T-helper 2 cell treated with Interferon-gamma antibody and Interleukin-4, amounts not matched to agents 100 ng/mL and 5 ng/mL, for 36 hours (primary cell): ENCODE measurements around the gene MRPL34. TPM values are rescaled to one million over a fixed set of nuclear protein-coding genes. Genes with fewer than 3 reads are reported as not detected.
"Not testable (repeated sequence)": the region's sequence is repeated elsewhere in the genome, so short reads cannot be mapped to it uniquely, and the experiment has no call there.

Experiments
- intact Hi-C: fragments of 100-400 bp; cut with micrococcal nuclease; formaldehyde crosslinking; loops from one replicate; pipeline ENCODE4 v1.15.1; 2023
- total RNA-seq: library from RNA; stranded (reverse); gene quantifications from 2 replicates; pipeline ENCODE4 v1.2.3, GENCODE V29; 2022

The MRPL34 gene
- total RNA-seq, 1 donor from 2014 or later = 77.8 TPM

DNA sequence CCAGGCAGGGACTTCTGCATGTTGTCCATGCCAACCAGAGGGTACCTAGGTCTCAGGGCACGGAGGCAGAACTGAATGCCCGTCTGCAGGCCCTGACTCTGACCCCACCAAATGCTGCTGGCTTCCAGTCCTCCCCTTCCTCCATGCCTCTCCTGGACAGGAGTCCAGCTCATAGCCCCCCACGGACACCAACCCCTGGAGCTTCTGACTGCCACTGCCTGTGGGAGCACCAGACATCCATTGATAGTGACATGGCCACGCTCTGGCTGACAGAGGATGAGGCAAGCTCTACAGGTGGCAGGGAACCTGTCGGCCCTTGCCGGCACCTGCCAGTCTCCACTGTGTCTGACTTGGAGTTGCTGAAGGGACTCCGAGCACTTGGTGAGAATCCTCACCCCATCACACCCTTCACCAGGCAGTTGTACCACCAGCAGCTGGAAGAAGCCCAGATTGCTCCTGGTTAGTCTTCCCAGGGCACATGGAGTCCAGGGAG is 22.1 kb upstream of the MRPL34 start:
- intact Hi-C loops = loop anchor here (2.0 to 10.0 kb wide), 4 partner anchors 17 to 509 kb away; partner anchors contain the start of gene BABAM1

DNA sequence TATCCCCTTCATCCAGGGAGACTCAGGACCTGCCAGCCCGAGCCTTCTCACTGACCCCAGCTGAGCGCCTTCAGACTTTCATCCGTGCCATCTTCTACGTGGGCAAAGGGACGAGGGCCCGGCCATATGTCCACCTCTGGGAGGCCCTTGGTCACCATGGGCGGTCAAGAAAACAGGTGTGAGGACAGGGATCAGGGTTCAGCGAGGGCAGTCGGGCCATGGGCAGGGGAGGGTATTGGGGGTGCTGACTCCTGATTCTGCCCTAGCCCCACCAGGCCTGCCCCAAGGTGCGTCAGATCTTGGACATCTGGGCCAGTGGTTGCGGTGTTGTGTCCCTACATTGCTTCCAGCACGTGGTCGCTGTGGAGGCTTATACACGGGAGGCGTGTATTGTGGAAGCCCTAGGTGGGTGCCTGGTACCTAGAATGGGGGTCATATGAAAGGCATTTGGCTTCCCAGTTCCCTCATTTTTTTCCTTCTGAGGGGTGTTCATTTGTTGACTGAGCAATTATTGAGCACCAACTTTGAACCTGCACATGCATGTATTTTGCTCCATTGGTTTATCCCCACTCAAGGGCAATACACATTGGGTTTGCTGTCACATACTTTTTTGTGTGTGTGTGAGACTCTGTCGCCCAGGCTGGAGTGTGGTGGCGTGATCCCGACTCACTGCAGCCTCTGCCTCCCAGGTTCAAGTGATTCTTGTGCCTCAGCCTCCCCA is 20.1 kb upstream of the MRPL34 start:
- intact Hi-C loops = loop anchor here (10.0 kb wide), 1 partner anchor 511 kb away; no protein-coding TSS in a partner anchor

DNA sequence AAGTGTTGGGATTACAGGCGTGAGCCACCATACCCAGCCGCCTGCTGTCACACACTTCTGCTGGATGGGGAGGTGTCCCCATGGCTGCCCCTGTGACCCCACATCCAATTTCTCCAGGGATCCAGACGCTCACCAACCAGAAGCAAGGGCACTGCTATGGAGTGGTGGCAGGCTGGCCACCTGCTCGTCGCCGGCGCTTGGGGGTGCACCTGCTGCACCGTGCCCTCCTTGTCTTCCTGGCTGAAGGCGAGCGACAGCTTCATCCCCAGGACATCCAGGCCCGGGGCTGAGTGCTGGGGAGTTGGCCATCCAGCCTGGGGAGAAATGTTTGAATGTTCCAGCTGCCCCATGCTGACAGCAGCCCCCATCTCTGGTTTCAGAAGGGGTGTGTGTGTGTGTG is 19.4 kb upstream of the MRPL34 start:
- intact Hi-C loops = loop anchor here (10.0 kb wide), 1 partner anchor 511 kb away; no protein-coding TSS in a partner anchor

DNA sequence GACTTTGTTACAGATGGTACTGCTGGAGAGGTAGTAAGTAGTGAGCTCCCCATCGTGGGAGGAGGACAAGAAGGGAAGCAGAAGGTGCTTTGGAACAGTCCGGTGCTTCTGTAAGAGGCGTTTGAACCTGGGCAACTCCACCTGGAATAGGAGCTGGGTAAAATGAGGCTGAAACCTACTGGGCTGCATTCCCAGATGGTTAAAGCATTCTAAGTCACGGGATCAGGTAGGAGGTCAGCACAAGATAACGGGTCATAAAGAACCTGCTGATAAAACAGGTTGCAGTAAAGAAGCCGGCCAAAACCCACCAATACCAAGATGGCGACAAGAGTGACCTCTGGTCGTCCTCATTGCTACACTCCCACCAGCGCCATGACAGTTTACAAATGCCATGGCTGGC is 18.9 kb upstream of the MRPL34 start:
- intact Hi-C loops = loop anchor here (10.0 kb wide), 1 partner anchor 512 kb away; no protein-coding TSS in a partner anchor

DNA sequence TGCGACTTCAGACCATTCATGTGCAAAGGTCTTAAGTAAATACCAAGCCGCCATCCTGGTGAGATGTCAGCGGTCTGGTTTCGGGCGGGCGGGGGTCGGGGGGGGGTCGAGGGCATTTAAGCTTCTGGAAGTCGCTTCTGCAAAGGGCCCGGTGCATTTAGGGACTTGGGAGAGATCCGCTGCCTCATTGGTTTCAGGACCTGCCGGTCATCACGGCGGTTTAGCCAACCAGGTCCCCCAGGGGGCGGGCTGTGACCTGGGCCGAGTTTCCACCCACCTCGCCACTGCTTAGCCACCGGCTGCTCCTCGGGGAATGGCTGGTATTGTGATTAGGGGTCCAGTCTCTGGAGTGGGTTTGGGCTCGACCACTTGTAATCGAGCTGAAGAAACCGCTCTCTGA is 16.2 kb upstream of the MRPL34 start:
- intact Hi-C loops = loop anchor here (10.0 kb wide), 1 partner anchor 515 kb away; no protein-coding TSS in a partner anchor

DNA sequence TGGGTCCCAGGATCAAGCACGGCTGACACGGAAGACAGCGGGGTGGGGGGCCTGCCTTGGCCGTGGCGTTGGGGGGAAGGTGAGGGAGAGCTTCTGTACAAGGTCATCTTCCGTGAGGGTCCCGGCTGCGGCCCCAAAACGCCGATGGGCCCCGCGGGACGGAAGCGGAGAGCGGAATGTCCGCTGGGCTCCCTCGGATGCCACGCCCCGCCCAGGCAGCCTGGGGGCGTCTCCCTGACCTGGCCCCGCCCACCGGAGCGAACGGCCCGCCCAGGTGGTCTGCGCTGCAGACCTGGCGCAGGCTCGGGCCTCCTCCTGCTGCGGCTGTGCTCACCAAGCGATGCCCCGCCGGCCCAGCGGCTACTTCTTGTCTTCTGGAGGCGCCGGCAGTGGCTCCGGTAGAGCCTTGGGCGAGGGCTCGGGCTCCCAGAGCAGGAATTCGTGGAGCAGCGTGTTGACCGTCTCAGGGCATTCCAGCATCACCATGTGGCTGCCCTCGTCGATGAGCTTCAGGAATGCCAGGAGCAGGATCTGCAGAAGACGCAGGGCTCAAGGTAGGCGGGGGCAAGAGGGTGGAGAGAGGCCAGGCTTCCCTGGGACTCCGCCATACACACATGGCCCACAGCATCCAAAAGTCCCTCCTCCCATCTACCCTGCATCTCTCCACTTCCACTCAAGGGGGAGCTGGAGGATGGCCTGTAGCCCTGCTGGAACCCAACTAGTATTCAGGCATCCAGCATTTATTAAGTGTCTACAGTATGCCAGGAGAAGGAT is 13.2 kb upstream of the MRPL34 start:
- intact Hi-C loops = loop anchor here (1.0 to 5.0 kb wide), 5 partner anchors 11 to 290 kb away; partner anchors contain the start of genes ABHD8, BST2 and DDA1

DNA sequence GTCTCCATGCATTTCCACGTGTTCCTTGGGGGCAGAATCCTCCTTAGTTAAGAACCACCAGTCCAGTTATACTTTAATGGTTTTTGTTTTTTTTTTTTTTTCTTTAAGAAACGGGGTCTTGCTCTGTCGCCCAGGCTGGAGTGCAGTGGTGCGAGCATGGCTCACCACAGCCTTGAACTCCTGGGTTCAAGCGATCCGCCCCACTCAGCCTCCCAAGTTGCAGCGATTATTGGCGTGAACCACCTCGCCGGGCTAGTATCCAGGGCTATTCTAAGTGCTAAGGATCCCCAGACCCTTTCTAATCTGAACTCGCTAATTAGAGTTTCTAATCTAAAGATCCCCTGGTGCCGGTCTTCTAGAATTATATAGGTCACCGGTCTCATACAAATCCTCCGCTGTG is 12.1 kb upstream of the MRPL34 start:
- intact Hi-C loops = loop anchor here (2.0 to 5.0 kb wide), 3 partner anchors 15 to 291 kb away; partner anchors contain the start of genes BST2 and DDA1

DNA sequence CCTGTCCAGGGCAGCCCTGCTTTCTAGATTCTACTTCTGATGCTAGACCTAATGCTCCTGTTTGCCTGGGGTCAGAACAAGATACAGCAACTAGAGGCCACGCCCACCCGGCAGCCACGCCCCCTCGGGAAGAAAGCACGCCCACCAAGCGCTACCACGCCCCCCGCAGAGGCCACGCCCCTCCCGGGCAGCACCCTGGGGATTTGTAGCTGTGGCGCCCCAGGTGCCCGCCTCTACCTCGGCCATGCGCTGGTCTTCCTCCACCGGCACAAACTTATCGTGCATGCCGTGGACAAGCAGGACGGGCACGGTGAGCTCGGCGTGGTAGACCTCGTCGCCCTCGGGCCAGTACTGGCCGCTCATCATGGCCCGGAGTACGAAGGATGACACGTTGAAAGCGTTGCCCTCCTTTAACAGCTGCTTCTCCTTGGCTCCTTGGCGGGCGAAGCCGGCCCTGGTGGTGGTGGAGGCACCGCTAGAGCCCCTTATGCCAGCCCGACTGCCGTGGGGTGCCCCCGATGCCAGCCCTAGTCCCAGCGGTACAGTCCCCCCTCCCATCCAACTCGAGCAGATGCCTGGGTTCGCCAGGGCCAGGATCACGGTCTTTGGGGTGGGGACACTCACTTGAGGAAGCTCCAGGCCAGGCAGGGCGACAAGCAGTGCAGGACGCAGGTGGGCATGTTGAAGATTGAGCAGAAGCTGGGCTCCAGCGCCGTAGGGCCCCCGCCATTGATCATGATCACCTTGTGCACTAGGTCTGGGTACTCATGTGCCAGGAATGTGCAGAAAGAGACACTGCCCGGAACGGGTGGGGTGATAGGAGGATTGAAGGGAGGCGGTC is 11.4 kb upstream of the MRPL34 start:
- intact Hi-C loops = loop anchor here (5.0 kb wide), 1 partner anchor 113 kb away; the partner anchor contains the start of gene BST2

DNA sequence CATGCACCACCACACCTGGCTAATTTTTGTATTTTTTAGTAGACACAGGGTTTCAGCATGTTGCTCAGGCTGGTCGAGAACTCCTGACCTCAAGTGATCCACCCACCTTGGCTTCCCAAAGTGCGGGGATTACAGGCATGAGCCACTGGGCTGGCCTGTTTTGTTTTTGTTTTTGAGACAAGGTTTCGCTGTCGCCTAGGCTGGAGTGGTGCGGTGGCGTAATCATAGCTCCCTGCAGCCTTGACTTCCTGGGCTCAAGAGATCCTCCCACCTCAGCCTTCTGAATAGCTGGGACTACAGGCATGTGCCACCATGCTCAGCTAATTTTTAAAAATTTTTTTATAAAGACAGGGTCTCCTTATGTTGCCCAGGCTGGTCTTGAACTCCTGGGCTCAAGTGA is 10.1 kb upstream of the MRPL34 start:
- intact Hi-C loops = not testable (repeated sequence)

DNA sequence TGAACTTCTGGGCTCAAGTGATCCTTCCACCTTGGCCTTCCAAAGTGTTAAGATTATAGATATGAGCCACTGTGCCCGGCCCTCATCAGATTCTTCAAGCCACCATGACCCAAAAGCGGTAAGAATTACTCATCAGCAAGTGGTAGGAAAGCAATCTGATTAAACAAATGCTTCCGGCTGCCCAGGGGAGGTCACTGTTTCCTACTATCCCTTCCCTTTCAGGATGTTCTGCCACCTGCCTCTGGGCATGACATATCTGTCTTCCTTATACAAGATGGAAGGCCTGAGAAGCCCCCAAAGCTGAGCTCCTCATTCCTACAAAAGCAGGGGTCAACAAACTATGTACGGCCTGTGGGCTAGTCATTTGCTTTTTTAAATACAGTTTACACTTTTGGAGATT is 9.4 kb upstream of the MRPL34 start:
- intact Hi-C loops = no loop called here

DNA sequence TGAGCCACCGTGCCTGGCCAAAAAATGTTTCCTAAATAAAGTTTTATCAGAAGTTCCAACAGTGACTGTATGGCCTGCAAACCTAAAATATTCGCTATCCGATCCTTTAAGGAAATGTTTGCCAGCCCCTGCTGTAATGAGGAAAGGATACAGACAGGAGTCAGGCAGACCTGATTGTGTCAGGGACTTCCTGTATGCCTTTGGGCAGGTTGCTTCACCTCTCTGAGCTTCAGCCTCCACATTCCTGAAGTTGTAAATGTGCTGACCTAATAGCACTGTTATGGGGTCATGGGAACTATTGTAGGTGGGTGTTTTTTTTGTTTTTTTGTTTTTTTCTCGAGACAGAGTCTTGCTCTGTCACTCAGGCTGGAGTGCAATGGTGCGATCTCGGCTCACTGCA is 8.7 kb upstream of the MRPL34 start:
- intact Hi-C loops = no loop called here

DNA sequence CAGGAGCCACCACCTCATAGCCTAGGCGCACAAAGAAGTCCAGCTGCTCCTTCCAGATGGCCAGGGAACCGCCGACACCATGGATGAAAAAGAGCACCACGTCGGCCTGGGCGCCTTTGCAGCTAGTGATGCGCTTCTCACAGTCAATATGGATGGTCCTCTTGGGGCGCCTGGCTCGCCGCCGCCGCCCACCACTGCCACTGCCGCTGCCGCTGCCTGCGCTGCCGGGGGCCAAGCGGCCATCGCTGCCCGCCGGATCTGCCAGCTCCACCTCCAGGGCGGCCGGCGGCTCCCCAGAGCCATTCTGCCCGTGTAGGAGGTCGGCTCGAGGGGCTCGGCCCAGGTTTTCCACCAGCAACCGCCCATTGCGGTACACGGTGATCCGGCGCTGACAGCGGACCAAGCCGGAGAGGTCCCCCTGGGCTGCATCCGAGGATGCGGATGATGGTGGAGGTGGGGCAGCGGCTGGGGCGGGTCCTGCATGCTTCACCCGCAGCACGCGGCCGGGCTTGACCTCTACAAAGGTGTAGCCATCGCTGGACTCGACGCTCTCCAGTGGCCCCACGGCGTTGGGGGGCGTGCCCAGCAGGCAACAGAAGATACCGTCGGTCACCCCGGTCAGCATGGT is 4.6 kb upstream of the MRPL34 start:
- intact Hi-C loops = no loop called here

DNA sequence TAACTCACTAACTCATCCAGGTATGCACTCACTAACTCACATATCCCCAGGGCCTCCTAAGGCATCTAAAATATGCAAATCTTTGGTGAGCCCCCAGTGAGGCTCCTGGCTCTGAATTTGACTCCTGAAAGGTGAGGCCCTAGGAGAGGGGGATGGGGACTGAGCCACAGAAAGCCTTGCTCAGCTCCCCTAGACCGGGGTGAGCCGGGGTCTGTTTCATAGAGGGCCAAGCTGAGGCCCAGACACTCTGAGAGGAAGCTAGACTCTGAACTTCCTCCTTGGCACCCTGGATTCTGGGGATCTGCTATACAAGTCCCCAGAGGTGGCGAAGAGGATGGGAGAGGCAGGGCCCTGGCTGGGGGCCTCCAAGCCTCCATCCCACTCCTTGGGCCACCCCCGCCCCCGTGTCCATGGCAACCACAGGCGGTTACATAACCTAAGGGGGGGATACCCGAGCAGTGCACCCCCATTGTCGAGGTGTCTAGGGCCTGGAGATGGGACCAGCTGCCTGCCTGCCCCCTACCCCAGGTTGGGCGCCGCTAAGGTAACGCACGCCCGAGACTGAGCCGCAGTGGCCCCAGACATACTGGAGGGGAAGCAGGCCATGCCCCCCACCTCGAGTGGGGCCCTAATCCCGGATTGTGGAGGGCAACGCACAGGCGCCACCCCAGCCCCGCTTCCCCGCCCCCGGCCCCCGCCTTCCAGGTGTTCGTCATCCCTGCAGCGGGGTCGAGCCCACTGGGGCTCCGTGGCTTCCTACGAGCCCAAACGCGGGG is 3.1 kb upstream of the MRPL34 start:
- intact Hi-C loops = loop anchor here (1.0 kb wide), 1 partner anchor 10 kb away; no protein-coding TSS in a partner anchor

DNA sequence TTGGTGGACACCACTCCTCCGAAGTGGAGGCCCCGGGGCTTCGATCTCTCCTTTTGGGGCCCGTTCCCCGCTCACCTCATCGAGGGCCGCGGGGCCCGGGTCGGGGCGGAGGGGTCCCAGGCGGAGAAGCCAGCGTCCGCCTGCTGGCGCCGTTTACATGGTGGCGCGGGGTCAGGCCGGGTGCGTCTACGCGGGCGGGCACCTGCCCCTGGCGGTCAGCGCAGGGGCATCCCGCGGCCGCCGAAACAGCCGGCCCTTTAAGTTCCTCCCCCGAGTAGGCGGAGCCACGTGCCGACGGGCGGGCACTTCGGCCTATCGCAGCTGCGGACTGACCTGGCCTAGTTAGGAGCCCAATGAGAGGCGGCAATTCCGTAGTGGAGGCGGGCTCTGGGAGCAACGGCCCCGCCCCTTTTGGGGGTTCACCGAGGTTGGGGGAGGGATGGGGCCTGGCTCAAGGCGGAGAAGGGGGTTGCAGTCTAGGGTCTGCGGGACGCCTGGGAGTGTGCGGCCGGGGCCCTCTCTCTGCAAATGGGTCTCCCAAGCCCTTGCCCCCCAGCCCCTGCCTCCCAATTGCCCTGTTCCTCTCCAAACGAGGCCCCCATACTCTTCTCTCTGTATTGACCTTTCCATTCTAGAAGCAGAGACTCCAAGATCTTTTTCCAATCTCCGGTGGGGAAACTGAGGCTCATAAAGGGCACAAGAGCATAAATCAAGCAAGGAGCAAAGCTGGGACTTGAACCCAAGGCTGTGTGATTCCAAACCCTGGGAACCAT is 2.3 kb upstream of the MRPL34 start, which contains the start of gene ABHD8:
ABHD8 (minus strand) TSS at position 259 of the 773 bp plus-strand sequence. CDS start 1,809 bp downstream, outside the sequence.
- intact Hi-C loops = loop anchor here (1.0 kb wide), 1 partner anchor 11 kb away; no protein-coding TSS in a partner anchor

DNA sequence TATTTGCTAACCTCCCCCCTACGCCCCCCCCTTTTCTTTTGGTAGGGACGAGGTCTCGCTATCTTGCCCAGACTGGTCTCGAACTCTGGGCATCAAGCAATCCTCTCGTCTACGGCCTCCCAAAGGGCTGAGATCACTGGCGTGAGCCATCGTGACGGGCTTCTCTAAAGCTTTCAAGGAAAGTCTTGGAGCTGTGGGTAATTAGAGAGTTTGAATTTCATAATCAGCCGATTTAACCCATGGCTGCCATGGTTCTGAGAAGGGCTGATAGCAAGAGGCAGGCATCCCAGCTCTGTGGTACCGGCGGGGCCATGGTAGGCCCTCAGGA is 1.8 kb upstream of the MRPL34 start:
- intact Hi-C loops = loop anchor here (1.0 kb wide), 1 partner anchor 12 kb away; no protein-coding TSS in a partner anchor

DNA sequence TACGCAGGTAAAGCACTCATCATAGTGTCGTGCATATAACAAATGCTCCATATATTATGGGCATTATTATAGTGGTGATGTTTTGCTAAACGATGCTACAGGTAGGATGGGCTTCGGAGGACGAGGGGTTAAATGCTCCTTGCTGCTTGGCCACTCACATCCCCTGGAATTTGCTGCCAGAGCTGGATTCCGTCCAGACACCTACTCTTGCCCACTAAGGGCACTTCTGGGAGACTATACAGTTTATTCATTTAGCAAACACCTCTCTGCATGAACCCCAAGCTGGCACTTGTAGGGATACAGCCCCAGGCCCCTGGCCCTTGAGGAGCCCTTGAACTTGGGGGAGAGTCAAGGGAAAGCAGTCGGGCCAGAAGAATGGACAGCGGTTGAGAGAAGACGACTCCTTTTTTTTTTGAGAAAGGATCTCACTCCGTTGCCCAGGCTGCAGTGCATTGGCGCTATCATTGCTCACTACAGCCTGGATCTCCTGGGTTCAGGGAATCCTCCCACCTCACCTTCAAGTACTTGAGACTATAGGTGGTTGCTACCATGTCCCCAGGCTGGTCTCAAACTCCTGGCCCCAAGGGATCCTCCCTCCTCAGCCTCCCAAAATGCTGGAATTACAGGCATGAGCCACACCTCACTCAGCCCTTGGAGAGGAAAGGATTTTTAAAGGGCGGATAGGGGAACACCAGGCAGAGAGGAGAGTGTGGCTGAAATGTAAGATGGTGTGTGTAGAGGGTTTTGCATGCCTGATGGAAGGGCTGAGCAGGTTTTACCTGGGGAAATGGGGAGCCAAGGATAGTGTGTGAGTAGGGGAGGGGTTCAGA is 1.1 kb upstream of the MRPL34 start:
- intact Hi-C loops = loop anchor here (1.0 kb wide), 1 partner anchor 37 kb away; the partner anchor contains the start of gene BABAM1

DNA sequence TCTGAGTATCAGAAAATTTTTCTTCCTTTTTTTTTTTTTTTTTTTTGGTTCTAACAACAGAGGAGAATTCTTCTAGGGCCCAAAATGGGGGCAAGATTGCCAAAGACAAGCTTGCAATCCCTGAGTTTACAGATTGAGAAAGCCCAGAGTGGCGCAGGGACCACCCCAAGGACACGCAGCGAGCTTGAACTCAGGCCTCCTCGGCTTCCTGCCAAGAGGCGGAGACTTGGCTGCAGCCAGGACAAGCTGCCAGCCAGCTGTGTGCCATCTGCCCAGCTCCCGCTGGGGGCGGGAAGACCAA is 506 bp upstream of the MRPL34 start:
- intact Hi-C loops = loop anchor here (1.0 kb wide), 1 partner anchor 38 kb away; the partner anchor contains the start of gene BABAM1

DNA sequence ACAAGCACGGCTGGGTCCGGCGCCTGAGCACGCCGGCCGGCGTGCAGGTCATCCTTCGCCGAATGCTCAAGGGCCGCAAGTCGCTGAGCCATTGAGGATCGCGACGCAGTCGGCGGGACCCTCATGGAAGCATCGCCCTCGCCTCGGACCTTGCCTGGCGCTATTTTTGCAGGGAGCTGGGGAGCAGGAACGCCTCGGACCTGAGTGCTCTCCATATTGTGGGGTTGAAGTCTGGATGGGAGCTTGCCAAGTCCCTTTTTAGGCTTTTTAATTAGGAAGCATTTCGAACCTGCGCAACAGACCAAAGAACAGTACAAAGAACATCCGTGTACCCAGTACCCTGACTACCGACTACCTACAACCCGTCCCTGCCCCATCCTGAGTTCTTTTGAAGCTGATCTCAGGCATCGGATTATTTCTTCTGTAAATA is 628 bp downstream of the MRPL34 start:
- intact Hi-C loops = no loop called here
